Mesendoderm (in vitro differentiated cells): ENCODE data around the gene TNFAIP3.

Experiments used
- DNase-seq: peaks from one replicate; pipeline ENCODE4 v3.0.0; 2013
- H2AK5ac ChIP-seq: 2 replicates; pipeline ENCODE4 v1.6.1; 2013; ENCODE audit warnings: low read length, inconsistent platforms
- H2BK120ac ChIP-seq: 2 replicates; pipeline ENCODE4 v1.6.1; 2013; ENCODE audit warnings: low read depth, mild to moderate bottlenecking, low read length, moderate library complexity, mixed read lengths
- H2BK15ac ChIP-seq: replicated peaks from 2 replicates; pipeline ENCODE4 v1.6.1; 2013; ENCODE audit warnings: low read depth, mild to moderate bottlenecking, moderate library complexity
- H2BK5ac ChIP-seq: 2 replicates; pipeline ENCODE4 v1.6.1; 2013; ENCODE audit warnings: low read length, inconsistent platforms
- H3K18ac ChIP-seq: 2 replicates; pipeline ENCODE4 v1.6.1; 2013; ENCODE audit warnings: mild to moderate bottlenecking, low read length, mixed read lengths
- H3K23ac ChIP-seq: one replicate; pipeline ENCODE4 v1.6.1; 2013; ENCODE audit warnings: low read length
- H3K27ac ChIP-seq: 2 replicates; pipeline ENCODE4 v1.5.1; 2013; ENCODE audit warnings: low read depth, mild to moderate bottlenecking, inconsistent platforms, low read length, moderate library complexity
- H3K27me3 ChIP-seq: 2 replicates; pipeline ENCODE4 v1.6.1; 2013; ENCODE audit warnings: low read length, control low read depth, mild to moderate bottlenecking, inconsistent platforms; ENCODE audit not compliant: insufficient read depth, poor library complexity
- H3K36me3 ChIP-seq: 2 replicates; pipeline ENCODE4 v1.6.1; 2013; ENCODE audit warnings: low read length, inconsistent platforms; ENCODE audit not compliant: control insufficient read depth, insufficient read depth
- H3K4ac ChIP-seq: one replicate; pipeline ENCODE4 v1.6.1; 2013; ENCODE audit warnings: low read depth, mild to moderate bottlenecking, low read length, moderate library complexity
- H3K4me1 ChIP-seq: 2 replicates; pipeline ENCODE4 v1.6.1; 2013; ENCODE audit warnings: low read depth, low read length, inconsistent platforms; ENCODE audit not compliant: control insufficient read depth
- H3K4me2 ChIP-seq: 2 replicates; pipeline ENCODE4 v1.6.1; 2013; ENCODE audit warnings: low read length
- H3K4me3 ChIP-seq: 2 replicates; pipeline ENCODE4 v1.5.1; 2013; ENCODE audit warnings: mild to moderate bottlenecking, low read length
- H3K56ac ChIP-seq: one replicate; pipeline ENCODE4 v1.6.1; 2013; ENCODE audit warnings: low read length
- H3K79me1 ChIP-seq: 2 replicates; pipeline ENCODE4 v1.6.1; 2013; ENCODE audit warnings: low read length, inconsistent platforms
- H3K79me2 ChIP-seq: 2 replicates; pipeline ENCODE4 v1.6.1; 2013; ENCODE audit warnings: mild to moderate bottlenecking, low read length; ENCODE audit not compliant: control insufficient read depth, insufficient read depth
- H3K9ac ChIP-seq: 2 replicates; pipeline ENCODE4 v1.6.1; 2013; ENCODE audit warnings: low read length, inconsistent platforms
- H4K5ac ChIP-seq: one replicate; pipeline ENCODE4 v1.6.1; 2013; ENCODE audit warnings: low read length
- H4K8ac ChIP-seq: one replicate; pipeline ENCODE4 v1.6.1; 2013; ENCODE audit warnings: low read depth, mild to moderate bottlenecking, control low read depth, low read length, moderate library complexity
- WGBS: extraction: QIAGEN DNeasy Blood & Tissue Kit; methylation state at CpG from one replicate; pipeline ENCODE4 v1.1.7; 2013; ENCODE audit warnings: low lambda C conversion rate, missing lambda C conversion rate; ENCODE audit not compliant: insufficient coverage; ENCODE audit errors: extremely low coverage; 5-methylcytosine and 5-hydroxymethylcytosine counted together

The TNFAIP3 gene

GRCh38 chr6:137904822-137905617, 38.0 kb downstream of the TNFAIP3 start:
- H2BK5ac ChIP-seq: no peak overlapping the region
- H3K79me1 ChIP-seq: no peaks in the 10 kb centered on the region
- H3K4me3 ChIP-seq: no peak overlapping the region
- H2BK15ac ChIP-seq: no peak overlapping the region
- no peak overlapping the region for H3K56ac ChIP-seq
- H3K23ac ChIP-seq: no peak overlapping the region
- H3K18ac ChIP-seq: no peak overlapping the region
- no peaks in the 10 kb centered on the region for H3K27me3 ChIP-seq
- no CpG with 5 or more reads among the region's 11 CpGs for WGBS
- H4K8ac ChIP-seq: no peak overlapping the region
- H3K27ac ChIP-seq: no peak overlapping the region
- no peaks in the 10 kb centered on the region for H3K36me3 ChIP-seq
- H2BK120ac ChIP-seq: no peak overlapping the region
- no peak overlapping the region for H3K9ac ChIP-seq
- H4K5ac ChIP-seq: no peak overlapping the region
- H3K4me2 ChIP-seq: no peak overlapping the region
- DNase-seq: no peak
- no peaks in the 10 kb centered on the region for H3K4me1 ChIP-seq
- H2AK5ac ChIP-seq: no peak overlapping the region
- no peak overlapping the region for H3K4ac ChIP-seq
- H3K79me2 ChIP-seq: no peaks in the 10 kb centered on the region

DNA sequence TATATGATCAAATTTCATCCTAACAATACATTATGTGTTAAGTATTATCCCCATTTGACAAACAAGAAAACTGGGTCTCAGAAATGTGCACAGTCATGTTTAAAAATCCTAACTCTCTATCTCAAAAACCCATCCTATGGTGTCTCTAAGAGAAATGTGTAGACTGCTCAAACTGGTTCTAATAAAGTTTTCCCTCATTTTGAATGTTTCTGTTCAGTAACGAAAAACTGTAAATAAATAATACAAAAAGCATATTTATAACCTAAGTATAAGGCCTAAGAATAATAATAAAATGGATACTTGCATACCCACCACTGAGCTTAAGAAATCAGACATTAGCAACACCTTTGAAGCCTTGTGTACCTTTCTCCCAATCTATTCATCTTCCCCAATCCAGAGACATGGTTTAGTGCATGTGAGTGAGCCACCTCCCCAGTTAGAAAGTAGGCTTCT, 39.0 kb downstream of the TNFAIP3 start:
- Histone ChIP-seq H3K9ac (no peak overlapping the region), H3K4me2 (no peak overlapping the region), H3K4me3 (no peak overlapping the region), H3K18ac (no peak overlapping the region), H3K79me1 (no peaks in the 10 kb centered on the region), H4K8ac (no peak overlapping the region), H2AK5ac (no peak overlapping the region), H3K23ac (no peak overlapping the region), H3K36me3 (no peaks in the 10 kb centered on the region), H2BK120ac (no peak overlapping the region), H4K5ac (no peak overlapping the region), H3K4ac (no peak overlapping the region), H3K27me3 (no peaks in the 10 kb centered on the region), H3K56ac (no peak overlapping the region), H3K79me2 (no peaks in the 10 kb centered on the region), H3K27ac (no peak overlapping the region), H3K4me1 (no peaks in the 10 kb centered on the region), H2BK5ac (no peak overlapping the region), H2BK15ac (no peak overlapping the region)
- no CpG with 5 or more reads among the region's 1 CpG for WGBS
- DNase-seq: no peak

DNA sequence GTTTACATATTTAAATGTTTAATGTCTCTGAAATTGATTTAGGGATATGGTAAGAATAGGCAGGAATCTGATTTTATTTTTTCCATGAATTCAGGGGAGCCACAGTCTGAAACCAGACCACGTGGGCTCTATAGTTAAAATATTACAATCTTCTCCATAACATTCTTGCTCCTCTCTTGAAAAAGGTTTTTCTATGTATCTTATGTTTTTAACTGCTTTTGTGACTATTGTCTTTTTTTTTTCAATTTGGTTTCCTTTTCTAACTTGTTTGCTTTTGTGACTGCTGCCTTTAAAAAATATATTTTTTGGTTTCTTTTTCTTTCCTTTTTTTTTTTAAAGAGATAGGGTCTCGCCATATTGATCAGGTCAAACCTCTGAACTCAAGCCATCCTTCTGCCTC, 40.1 kb downstream of the TNFAIP3 start:
- Histone ChIP-seq H3K27me3 (no peaks in the 10 kb centered on the region), H3K56ac (no peak overlapping the region)

GRCh38 chr6:137909533-137909932, 42.5 kb downstream of the TNFAIP3 start:
- no peaks in the 10 kb centered on the region for H3K27me3 ChIP-seq
- H3K23ac ChIP-seq: no peak overlapping the region
- no peak overlapping the region for H3K4me3 ChIP-seq
- H3K79me1 ChIP-seq: no peaks in the 10 kb centered on the region
- no peak overlapping the region for H3K9ac ChIP-seq
- no peak overlapping the region for H4K5ac ChIP-seq
- H3K4me1 ChIP-seq: no peaks in the 10 kb centered on the region
- no peaks in the 10 kb centered on the region for H3K36me3 ChIP-seq
- H3K4ac ChIP-seq: no peak overlapping the region
- H3K4me2 ChIP-seq: no peak overlapping the region
- H3K18ac ChIP-seq: no peak overlapping the region
- no peaks in the 10 kb centered on the region for H3K79me2 ChIP-seq
- H2BK15ac ChIP-seq: no peak overlapping the region
- H3K27ac ChIP-seq: no peak overlapping the region
- H2AK5ac ChIP-seq: no peak overlapping the region
- no peak overlapping the region for H2BK5ac ChIP-seq
- DNase-seq: no peak
- WGBS: no CpG with 5 or more reads among the region's 3 CpGs
- H4K8ac ChIP-seq: no peak overlapping the region
- no peak overlapping the region for H2BK120ac ChIP-seq
- H3K56ac ChIP-seq: no peak overlapping the region

More for the DNA sequence above, 40.1 kb downstream of the TNFAIP3 start:
- no peak overlapping the region for H4K8ac ChIP-seq
- no peak overlapping the region for H2BK5ac ChIP-seq
- no peaks in the 10 kb centered on the region for H3K4me1 ChIP-seq
- no peak overlapping the region for H2AK5ac ChIP-seq
- H3K4me3 ChIP-seq: no peak overlapping the region
- H3K4me2 ChIP-seq: no peak overlapping the region
- no peak for DNase-seq
- no CpG with 5 or more reads among the region's 2 CpGs for WGBS
- H3K9ac ChIP-seq: no peak overlapping the region
- H3K36me3 ChIP-seq: no peaks in the 10 kb centered on the region
- H3K79me1 ChIP-seq: no peaks in the 10 kb centered on the region
- H2BK120ac ChIP-seq: no peak overlapping the region
- H3K79me2 ChIP-seq: no peaks in the 10 kb centered on the region
- H2BK15ac ChIP-seq: no peak overlapping the region
- no peak overlapping the region for H4K5ac ChIP-seq
- no peak overlapping the region for H3K27ac ChIP-seq
- H3K4ac ChIP-seq: no peak overlapping the region
- H3K18ac ChIP-seq: no peak overlapping the region
- H3K23ac ChIP-seq: no peak overlapping the region

GRCh38 chr6:137910424-137910834, 43.4 kb downstream of the TNFAIP3 start:
- no peak overlapping the region for H3K18ac ChIP-seq
- no peak overlapping the region for H2BK120ac ChIP-seq
- WGBS: no CpG with 5 or more reads among the region's 1 CpG
- H3K4ac ChIP-seq: no peak overlapping the region
- no peak for DNase-seq
- no peak overlapping the region for H4K5ac ChIP-seq
- no peak overlapping the region for H3K56ac ChIP-seq
- H2BK5ac ChIP-seq: no peak overlapping the region
- no peak overlapping the region for H3K4me3 ChIP-seq
- H3K27me3 ChIP-seq: no peaks in the 10 kb centered on the region
- H2AK5ac ChIP-seq: no peak overlapping the region
- H3K79me2 ChIP-seq: no peaks in the 10 kb centered on the region
- H3K79me1 ChIP-seq: no peaks in the 10 kb centered on the region
- no peak overlapping the region for H3K27ac ChIP-seq
- H2BK15ac ChIP-seq: no peak overlapping the region
- no peaks in the 10 kb centered on the region for H3K4me1 ChIP-seq
- H3K23ac ChIP-seq: no peak overlapping the region
- H3K9ac ChIP-seq: no peak overlapping the region
- no peak overlapping the region for H4K8ac ChIP-seq
- H3K36me3 ChIP-seq: no peaks in the 10 kb centered on the region
- no peak overlapping the region for H3K4me2 ChIP-seq
